Spleen (tissue), 7 donors: ENCODE data around the gene ZNF280D.

ENCODE experiments used
- CTCF ChIP-seq, 11 experiments: fragments of 200-600 bp in 7 of 11; fragments of 450-650 bp in 4 of 11; sonication (generic) in 4 of 11; IDR thresholded peaks in 8 of 11; conservative IDR thresholded peaks in 3 of 11; 1 replicate in 7 of 11; 2 replicates in 4 of 11; pipeline versions ENCODE4 v1.4.0 to v1.8.0; 2016 to 2021; ENCODE audit warnings: antibody characterized with exemption in 11 of 11, inconsistent platforms in 4 of 11, mild to moderate bottlenecking in 1 of 11
- POLR2A ChIP-seq, 3 donors: fragments of 450-650 bp; IDR thresholded peaks; one replicate each; pipeline ENCODE4 v1.5.1; 2017; ENCODE audit warnings: antibody characterized with exemption in 3 of 3, mild to moderate bottlenecking in 1 of 3
- donor health status: DM: no; HTN: no; CAD: no; lungs with moderate emphysema.
- donor health status: DM: no; HTN: no; CAD: no.
- donor health status: DM: no; HTN: no; CAD: no.

DNA sequence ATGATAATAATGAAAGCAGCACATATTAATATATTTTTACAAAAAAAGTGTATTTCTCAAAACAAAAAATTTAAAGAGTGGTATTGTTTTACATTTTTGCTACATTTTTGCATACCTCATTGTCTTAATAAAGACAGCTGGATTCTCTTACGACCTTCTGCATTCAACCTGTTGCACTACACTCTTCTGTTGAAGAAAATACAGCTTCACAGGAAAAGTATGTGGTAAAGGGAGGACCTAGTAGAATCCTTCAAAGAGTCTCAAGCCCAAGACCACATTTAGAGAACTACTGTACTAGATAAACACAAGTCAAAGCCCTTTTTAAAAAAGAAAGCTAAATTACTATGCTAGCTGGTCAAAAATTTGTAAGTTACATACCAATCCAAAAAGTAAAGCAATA is 7.9 kb downstream of the ZNF280D start:
- no peak for TF ChIP-seq CTCF (IDR thresholded peaks at IDR 0.05 in 8 of 11, conservative IDR thresholded peaks at IDR 0.05 in 3 of 11)
- TF ChIP-seq POLR2A (IDR thresholded peaks at IDR 0.05) = no peak
